ENCODE measurements around the gene UBE2E2. TPM values are rescaled to one million over a fixed set of nuclear protein-coding genes. Genes with fewer than 3 reads are reported as not detected.

UBE2E2 gene
- total and polyA plus RNA-seq, 4 donors: 21.5 to 87.5 (median 29.0) TPM

GRCh38 chr3:23508464-23508863 is 305.3 kb downstream of the UBE2E2 start:
- Histone ChIP-seq H3K27ac (ENCODE audit: low read depth in 1 of 2, low read length in 1 of 2) (no peak overlapping the region), H3K27me3 (ENCODE audit: control insufficient read depth in 3 of 3, insufficient read depth in 3 of 3, low read length in 2 of 3) (no peaks in the 10 kb centered on the region), H3K4me3 (no peak overlapping the region), H3K9me3 (ENCODE audit: control insufficient read depth in 4 of 4, insufficient read depth in 3 of 4, low read length in 3 of 4) (no peaks in the 10 kb centered on the region), H3K9ac (ENCODE audit: insufficient read depth in 1 of 2, low read length in 2 of 2) (no peak overlapping the region), H3K4me1 (ENCODE audit: control insufficient read depth in 5 of 5, insufficient read depth in 5 of 5, low read length in 5 of 5) (no peaks in the 10 kb centered on the region), H3K36me3 (ENCODE audit: control insufficient read depth in 4 of 4, insufficient read depth in 4 of 4, low read length in 4 of 4) (no peaks in the 10 kb centered on the region)
- no peak for DNase-seq
- no peak for TF ChIP-seq CTCF (IDR thresholded peaks at IDR 0.05; ENCODE audit: control extremely low read depth, extremely low read depth)
- peak; percentile 47 for ATAC-seq (ENCODE audit: insufficient read depth, low FRiP score)
- 91 to 96% methylated on average over 5 of the region's 5 CpGs for WGBS, 2 donors

- H3K4me3 ChIP-seq: no peak overlapping the region
- no peak overlapping the region for H3K27ac ChIP-seq (ENCODE audit: low read depth in 1 of 2, low read length in 1 of 2)
- H3K9me3 ChIP-seq (ENCODE audit: control insufficient read depth in 4 of 4, insufficient read depth in 3 of 4, low read length in 3 of 4): no peaks in the 10 kb centered on the region
- WGBS, 2 donors: 41 to 76% methylated on average over 2 of the region's 2 CpGs
- H3K27me3 ChIP-seq (ENCODE audit: control insufficient read depth in 3 of 3, insufficient read depth in 3 of 3, low read length in 2 of 3): no peaks in the 10 kb centered on the region
- H3K4me1 ChIP-seq (ENCODE audit: control insufficient read depth in 5 of 5, insufficient read depth in 5 of 5, low read length in 5 of 5): peaks cover 0 to 3% (median 0%) of the 10 kb centered on the region in 5 donors
- no peaks in the 10 kb centered on the region for H3K36me3 ChIP-seq (ENCODE audit: control insufficient read depth in 4 of 4, insufficient read depth in 4 of 4, low read length in 4 of 4)
- H3K9ac ChIP-seq (ENCODE audit: insufficient read depth in 1 of 2, low read length in 2 of 2): no peak overlapping the region
- DNase-seq (no peak), ATAC-seq (ENCODE audit: insufficient read depth, low FRiP score) (no peak)
- TF ChIP-seq CTCF (IDR thresholded peaks at IDR 0.05; ENCODE audit: control extremely low read depth, extremely low read depth): no peak
These were observed 315.3 kb downstream of the UBE2E2 start for GRCh38 chr3:23518441-23518840.

GRCh38 chr3:23519314-23520208 is 316.4 kb downstream of the UBE2E2 start:
- TF ChIP-seq CTCF (IDR thresholded peaks at IDR 0.05; ENCODE audit: control extremely low read depth, extremely low read depth): no peak
- Histone ChIP-seq H3K36me3 (ENCODE audit: control insufficient read depth in 4 of 4, insufficient read depth in 4 of 4, low read length in 4 of 4) (no peaks in the 10 kb centered on the region), H3K27me3 (ENCODE audit: control insufficient read depth in 3 of 3, insufficient read depth in 3 of 3, low read length in 2 of 3) (no peaks in the 10 kb centered on the region), H3K9me3 (ENCODE audit: control insufficient read depth in 4 of 4, insufficient read depth in 3 of 4, low read length in 3 of 4) (no peaks in the 10 kb centered on the region), H3K4me3 (no peak overlapping the region), H3K27ac (ENCODE audit: low read depth in 1 of 2, low read length in 1 of 2) (no peak overlapping the region), H3K9ac (ENCODE audit: insufficient read depth in 1 of 2, low read length in 2 of 2) (no peak overlapping the region), H3K4me1 (ENCODE audit: control insufficient read depth in 5 of 5, insufficient read depth in 5 of 5, low read length in 5 of 5) (peaks cover 0 to 3% (median 0%) of the 10 kb centered on the region in 5 donors)
- WGBS, 2 donors: 96% methylated on average over 4 of the region's 4 CpGs
- DNase-seq (no peak), ATAC-seq (ENCODE audit: insufficient read depth, low FRiP score) (no peak)

All from lung (tissue), 12 donors.